Central memory CD8-positive, alpha-beta T cell (primary cell): Measurements from ENCODE around the gene HPCAL1.
A peak's percentile ranks its signal among the peaks of the same experiment; 100 is the strongest.

ENCODE experiments used
- ATAC-seq: fragments of 150-1000 bp; cut with Tn5 transposase; replicated peaks from 2 replicates; pipeline ENCODE4 v1.10.0; 2022; ENCODE audit warnings: mild to moderate bottlenecking, moderate FRiP score, moderate number of reproducible peaks; ENCODE audit not compliant: poor library complexity, severe bottlenecking; ENCODE audit errors: extremely low read depth
- DNase-seq, 2 donors: peaks; one replicate each; pipeline ENCODE4 v3.0.0; 2021; ENCODE audit warnings: low spot score in 2 of 2
- H3K27ac Mint-ChIP-seq: one replicate; pipeline ENCODE4 v1.8.0; 2022; ENCODE audit warnings: low read depth, mild to moderate bottlenecking, moderate library complexity, mixed read lengths
- H3K27me3 Mint-ChIP-seq: one replicate; pipeline ENCODE4 v1.8.0; 2022; ENCODE audit warnings: mixed read lengths
- H3K36me3 Mint-ChIP-seq: one replicate; pipeline ENCODE4 v1.8.0; 2022; ENCODE audit warnings: mild to moderate bottlenecking, moderate library complexity, mixed read lengths; ENCODE audit not compliant: insufficient read depth
- H3K4me1 Mint-ChIP-seq: one replicate; pipeline ENCODE4 v1.8.0; 2022; ENCODE audit warnings: mixed read lengths
- H3K4me3 Mint-ChIP-seq: one replicate; pipeline ENCODE4 v1.8.0; 2022; ENCODE audit warnings: mild to moderate bottlenecking, moderate library complexity, mixed read lengths
- H3K9me3 Mint-ChIP-seq: one replicate; pipeline ENCODE4 v1.8.0; 2022; ENCODE audit warnings: mixed read lengths

HPCAL1 gene

DNA sequence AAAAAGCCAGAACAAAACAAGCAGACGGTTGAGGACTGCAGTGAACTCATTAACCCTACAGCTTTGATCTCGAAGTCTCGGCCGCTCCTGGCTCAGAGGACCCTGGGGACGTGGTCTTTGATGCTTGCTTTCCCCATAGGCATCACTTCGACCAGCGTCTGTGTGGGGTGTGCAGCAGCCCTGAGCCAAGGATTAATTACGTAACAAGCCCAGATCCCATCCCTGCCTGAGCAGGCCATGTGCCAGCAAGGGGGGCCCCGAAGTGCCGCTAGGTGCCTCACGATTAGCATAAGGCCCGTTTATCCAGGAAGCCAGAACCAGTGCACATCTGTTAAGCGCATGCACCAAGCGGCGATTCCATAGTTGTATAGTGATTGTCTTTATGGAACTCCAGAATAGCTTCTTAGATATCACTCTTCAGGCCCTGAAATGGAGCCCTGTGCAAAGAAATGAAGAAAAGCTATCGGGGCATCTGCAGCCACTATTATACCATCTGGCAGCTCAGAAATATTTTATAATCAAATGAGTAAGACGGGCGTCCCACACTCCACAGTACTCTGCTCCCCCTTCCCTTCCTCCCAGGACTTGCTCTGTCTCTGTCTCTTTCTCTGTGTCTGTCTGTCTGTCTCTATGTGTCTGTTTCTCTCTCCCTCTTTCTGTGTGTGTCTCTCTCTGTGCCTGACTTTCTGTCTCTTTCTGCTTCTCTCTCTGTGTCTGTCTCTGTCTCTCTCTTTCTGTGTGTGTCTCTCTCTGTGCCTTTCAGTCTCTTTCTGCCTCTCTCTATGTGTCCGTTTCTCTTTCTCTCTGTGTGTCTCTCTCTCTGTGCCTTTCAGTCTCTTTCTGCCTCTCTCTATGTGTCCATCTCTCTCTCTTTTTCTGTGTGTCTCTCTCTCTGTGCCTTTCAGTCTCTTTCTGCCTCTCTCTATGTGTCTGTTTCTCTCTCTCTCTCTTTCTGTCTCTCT lies 41.7 kb downstream of the HPCAL1 start:
- Mint-ChIP-seq H3K9me3 (no peaks in the 10 kb centered on the region), H3K4me3 (no peak overlapping the region), H3K4me1 (peaks cover 48% of the 10 kb centered on the region), H3K27ac (peak overlapping the region; percentile 67), H3K27me3 (no peaks in the 10 kb centered on the region), H3K36me3 (peaks cover 4% of the 10 kb centered on the region)
- DNase-seq (no peak), ATAC-seq (no peak)

DNA sequence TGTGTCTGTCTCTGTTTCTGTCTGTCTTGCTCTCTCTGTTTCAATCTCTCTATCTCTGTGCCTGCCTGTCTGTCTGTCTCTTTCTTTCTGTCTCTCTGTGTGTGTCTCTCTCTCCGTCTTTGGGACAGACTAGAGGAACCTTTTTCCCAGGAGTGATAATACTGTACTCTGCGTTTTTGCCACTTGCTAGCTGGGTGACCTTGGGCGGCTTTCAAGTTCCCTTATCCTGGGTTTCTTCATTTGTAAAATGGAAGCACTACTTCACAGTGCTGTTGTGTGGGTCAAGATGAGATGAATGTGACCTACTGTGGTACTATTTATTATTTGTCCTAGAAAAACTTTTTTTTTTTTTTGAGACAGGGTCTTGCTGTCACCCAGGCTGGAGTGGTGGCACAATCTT lies 42.4 kb downstream of the HPCAL1 start:
- Mint-ChIP-seq H3K4me3 (no peak overlapping the region), H3K9me3 (no peaks in the 10 kb centered on the region), H3K4me1 (peaks cover 46% of the 10 kb centered on the region), H3K27me3 (no peaks in the 10 kb centered on the region), H3K36me3 (peaks cover 4% of the 10 kb centered on the region), H3K27ac (peak overlapping the region; percentile 67)
- DNase-seq (no peak), ATAC-seq (no peak)

DNA sequence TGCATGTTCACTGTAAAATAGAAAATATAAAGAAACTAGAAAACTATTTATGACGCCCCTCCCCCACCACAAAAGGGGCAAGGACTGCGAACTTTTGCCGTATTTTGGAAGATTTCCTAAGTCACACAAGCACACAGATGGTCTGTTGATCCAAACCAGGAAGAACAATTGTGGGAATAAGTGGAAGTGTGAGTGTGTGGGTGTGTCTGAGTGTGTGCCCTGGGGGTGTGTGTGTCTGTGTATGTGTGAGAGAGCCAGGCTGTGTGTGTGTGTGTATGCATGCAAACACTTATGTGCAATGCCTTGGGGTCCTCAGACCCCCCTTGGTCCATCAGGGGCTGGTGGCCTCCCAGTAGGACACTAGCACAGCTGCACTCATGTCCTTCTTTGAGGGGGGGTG lies 43.1 kb downstream of the HPCAL1 start:
- ATAC-seq (no peak), DNase-seq (no peak)
- peak overlapping the region; percentile 69 for H3K27ac Mint-ChIP-seq
- peaks cover 44% of the 10 kb centered on the region for H3K4me1 Mint-ChIP-seq
- H3K36me3 Mint-ChIP-seq, result peaks cover 4% of the 10 kb centered on the region
- no peak overlapping the region for H3K4me3 Mint-ChIP-seq
- no peaks in the 10 kb centered on the region for H3K9me3 Mint-ChIP-seq
- no peaks in the 10 kb centered on the region for H3K27me3 Mint-ChIP-seq

DNA sequence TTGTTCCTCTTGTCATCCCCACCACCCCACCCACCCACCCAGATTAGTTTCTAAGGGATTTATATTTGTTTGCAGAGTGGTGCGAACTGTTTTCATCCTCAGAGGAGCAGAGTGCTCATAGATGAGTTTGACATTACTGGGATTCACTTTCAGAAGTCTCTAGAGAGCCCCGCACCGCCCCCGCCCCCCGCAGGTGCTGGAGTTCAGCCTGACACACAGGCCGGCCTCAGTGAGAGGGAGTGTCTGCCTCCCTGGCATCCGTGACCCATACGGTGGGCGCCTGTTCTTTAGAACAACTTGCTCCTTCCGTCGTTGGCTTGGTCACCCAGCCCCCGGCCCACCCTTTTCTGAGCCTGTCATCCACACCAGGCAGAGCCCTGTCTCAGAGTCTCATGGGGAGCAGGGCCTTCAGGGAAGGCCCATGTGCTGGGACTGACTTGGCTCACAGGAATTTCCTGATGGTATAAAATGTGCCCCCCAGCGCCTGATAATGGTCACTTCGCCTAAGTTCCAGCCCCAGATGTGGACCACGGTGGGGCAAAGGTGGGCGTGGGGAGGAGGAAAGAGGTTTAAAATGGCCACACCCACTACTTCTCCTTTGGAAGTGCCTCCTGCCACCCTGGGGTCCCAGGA lies 44.3 kb downstream of the HPCAL1 start:
- Mint-ChIP-seq H3K36me3 (peaks cover 1% of the 10 kb centered on the region), H3K27me3 (no peaks in the 10 kb centered on the region), H3K4me3 (no peak overlapping the region), H3K27ac (no peak overlapping the region), H3K9me3 (no peaks in the 10 kb centered on the region), H3K4me1 (peaks cover 44% of the 10 kb centered on the region)
- ATAC-seq (no peak), DNase-seq (no peak)

DNA sequence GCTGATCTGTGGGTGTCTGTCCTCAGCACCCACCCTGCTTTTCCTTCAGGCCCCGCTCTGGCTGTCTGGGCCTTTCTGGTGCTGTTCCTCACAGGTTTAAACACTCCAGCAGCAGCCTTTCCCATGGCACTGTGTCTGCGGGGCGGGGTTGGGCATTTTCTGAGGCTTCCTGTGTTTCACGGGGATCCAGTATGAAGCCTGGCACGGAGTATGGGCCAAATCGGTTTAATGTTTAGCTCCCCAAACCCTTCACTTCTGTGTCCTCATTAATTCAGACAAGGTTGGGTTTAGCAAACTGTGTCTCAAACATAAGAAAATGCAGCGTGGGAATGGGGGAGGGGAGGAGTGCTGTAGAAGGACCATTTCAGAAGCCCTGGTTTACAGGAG lies 44.9 kb downstream of the HPCAL1 start:
- Mint-ChIP-seq H3K9me3 (no peaks in the 10 kb centered on the region), H3K4me1 (peaks cover 50% of the 10 kb centered on the region), H3K36me3 (peaks cover 1% of the 10 kb centered on the region), H3K4me3 (no peak overlapping the region), H3K27ac (no peak overlapping the region), H3K27me3 (no peaks in the 10 kb centered on the region)
- DNase-seq, result no peak
- ATAC-seq, result no peak

DNA sequence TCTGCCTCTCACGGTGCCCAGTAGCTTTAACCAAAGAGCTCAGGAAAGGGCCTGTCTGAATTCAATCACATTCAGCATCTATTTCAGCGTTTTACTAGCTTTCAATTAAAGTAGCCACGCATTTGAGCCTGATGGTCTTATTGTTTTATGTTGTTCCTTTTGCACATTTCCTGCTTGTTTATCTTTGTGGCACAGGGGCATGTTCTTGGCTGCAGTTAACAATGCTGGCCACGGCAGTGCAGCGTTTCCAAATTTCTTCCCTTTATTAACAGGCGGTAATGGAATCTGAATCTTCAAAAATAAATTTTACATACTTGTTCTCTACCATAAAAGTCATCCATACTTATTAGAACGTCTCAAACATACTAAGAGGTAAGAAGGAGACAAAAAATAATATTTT lies 46.2 kb downstream of the HPCAL1 start:
- DNase-seq, result no peak
- H3K36me3 Mint-ChIP-seq, result peaks cover 2% of the 10 kb centered on the region
- no peak for ATAC-seq
- H3K4me1 Mint-ChIP-seq, result peaks cover 43% of the 10 kb centered on the region
- H3K4me3 Mint-ChIP-seq, result no peak overlapping the region
- no peaks in the 10 kb centered on the region for H3K27me3 Mint-ChIP-seq
- no peaks in the 10 kb centered on the region for H3K9me3 Mint-ChIP-seq
- no peak overlapping the region for H3K27ac Mint-ChIP-seq

DNA sequence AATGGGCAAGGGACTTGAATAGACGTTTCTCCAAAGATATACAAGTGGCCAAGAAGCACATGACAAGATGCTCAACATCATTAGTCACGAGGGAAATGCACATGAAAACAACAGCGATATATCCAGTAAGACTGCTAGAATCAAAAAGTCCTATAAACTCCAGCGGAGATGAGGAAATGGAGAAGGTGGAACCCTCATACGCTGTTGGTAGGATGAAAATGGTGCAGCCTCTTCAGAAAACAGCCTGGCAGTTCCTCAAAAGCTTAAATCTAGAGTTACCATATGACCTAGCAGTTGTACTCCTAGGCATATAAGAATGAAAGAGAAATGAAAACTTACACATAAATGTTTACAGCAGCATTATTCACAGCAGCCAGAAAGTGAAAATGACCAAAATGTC lies 48.1 kb downstream of the HPCAL1 start:
- Mint-ChIP-seq H3K9me3 (no peaks in the 10 kb centered on the region), H3K4me1 (peaks cover 42% of the 10 kb centered on the region), H3K36me3 (peaks cover 2% of the 10 kb centered on the region), H3K27ac (peak overlapping the region; percentile 24), H3K27me3 (no peaks in the 10 kb centered on the region), H3K4me3 (no peak overlapping the region)
- DNase-seq (no peak), ATAC-seq (no peak)

DNA sequence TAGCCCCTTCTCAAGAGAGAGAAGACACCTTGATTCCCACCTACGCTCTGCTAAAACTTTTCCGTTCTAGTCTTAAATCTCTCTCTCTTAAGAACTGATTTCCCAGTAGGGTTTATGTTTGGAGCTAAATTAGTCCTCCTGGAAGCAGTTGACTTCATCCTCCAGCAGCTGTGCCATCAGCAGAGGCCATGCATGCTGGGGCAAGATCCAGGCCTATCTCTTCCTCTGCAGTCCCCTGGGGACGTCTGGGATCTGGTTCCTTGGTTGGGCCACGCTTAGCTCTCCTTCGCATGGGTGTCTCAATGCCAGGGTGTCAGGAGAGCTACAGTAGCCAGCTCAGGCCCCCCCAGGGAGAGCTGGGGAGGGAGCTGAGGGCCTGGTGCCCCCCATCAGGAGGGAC lies 49.7 kb downstream of the HPCAL1 start:
- H3K36me3 Mint-ChIP-seq, result peaks cover 3% of the 10 kb centered on the region
- no peaks in the 10 kb centered on the region for H3K9me3 Mint-ChIP-seq
- H3K27me3 Mint-ChIP-seq, result no peaks in the 10 kb centered on the region
- no peak overlapping the region for H3K4me3 Mint-ChIP-seq
- H3K27ac Mint-ChIP-seq, result peak overlapping the region; percentile 24
- H3K4me1 Mint-ChIP-seq, result peaks cover 52% of the 10 kb centered on the region
- no peak for DNase-seq
- ATAC-seq, result no peak

DNA sequence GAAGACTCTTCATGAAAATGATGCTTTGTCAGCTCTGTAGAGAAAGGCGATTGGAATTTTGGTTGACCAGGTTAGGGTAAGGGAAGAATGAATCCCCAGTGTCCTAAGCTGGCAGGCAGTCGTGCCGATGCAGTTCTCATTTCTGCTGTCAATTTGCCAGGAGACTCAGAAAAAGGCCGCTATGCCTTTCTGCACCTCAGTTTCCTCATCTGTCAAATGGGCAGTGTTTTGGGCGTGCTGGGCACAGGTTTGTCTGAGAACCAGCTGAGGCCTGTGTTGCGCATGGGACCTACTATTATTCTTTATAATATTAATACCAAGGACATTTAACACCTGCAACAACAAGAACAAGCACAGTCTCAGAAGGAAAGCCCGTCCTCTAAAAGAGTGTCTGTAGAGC lies 50.3 kb downstream of the HPCAL1 start:
- Mint-ChIP-seq H3K27ac (no peak overlapping the region), H3K36me3 (peaks cover 3% of the 10 kb centered on the region), H3K9me3 (no peaks in the 10 kb centered on the region), H3K4me3 (no peak overlapping the region), H3K27me3 (no peaks in the 10 kb centered on the region), H3K4me1 (peaks cover 58% of the 10 kb centered on the region)
- DNase-seq (no peak), ATAC-seq (no peak)

DNA sequence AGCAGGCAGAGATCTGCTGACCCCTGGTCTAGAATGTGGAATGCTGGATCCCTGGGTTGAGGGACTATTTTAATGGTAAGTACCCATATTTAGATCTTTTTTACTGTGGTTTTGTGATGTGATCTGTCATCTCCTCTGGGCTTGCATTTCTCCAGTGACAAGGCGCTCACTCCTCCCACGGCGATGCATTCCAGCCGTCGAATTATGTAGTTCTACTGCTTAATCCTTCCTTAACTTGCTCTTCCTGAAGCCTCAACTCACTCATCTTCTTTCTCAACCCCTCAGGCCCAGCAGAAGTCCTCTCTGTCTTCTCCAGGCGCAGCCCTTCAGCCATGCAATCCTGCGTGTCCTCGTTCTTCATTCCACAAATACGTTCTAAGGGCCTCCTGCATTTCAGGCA lies 51.2 kb downstream of the HPCAL1 start:
- Mint-ChIP-seq H3K36me3 (peaks cover 3% of the 10 kb centered on the region), H3K4me3 (no peak overlapping the region), H3K27me3 (no peaks in the 10 kb centered on the region), H3K9me3 (no peaks in the 10 kb centered on the region), H3K27ac (peak overlapping the region; percentile 35), H3K4me1 (peaks cover 66% of the 10 kb centered on the region)
- no peak for ATAC-seq
- no peak for DNase-seq

DNA sequence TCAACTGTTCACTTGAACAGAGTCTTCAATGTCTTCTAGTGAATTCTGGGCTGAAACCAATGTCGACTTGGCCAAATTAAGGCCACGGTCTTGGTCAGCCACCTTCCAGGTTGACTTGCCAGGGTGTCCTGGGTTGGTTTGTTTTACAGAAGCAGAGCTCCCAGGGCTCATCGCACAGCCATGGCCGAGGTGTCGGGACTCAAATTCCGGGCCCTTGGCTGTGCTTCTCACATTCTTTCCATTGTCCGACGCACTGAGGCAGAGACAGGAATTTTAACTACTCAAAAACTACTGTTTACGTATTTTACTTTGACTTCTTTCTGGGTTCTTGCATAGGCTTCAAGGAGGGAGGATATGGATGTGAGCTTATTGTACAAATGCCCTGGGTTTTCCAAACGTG lies 51.7 kb downstream of the HPCAL1 start:
- Mint-ChIP-seq H3K4me1 (peaks cover 66% of the 10 kb centered on the region), H3K4me3 (no peak overlapping the region)

DNA sequence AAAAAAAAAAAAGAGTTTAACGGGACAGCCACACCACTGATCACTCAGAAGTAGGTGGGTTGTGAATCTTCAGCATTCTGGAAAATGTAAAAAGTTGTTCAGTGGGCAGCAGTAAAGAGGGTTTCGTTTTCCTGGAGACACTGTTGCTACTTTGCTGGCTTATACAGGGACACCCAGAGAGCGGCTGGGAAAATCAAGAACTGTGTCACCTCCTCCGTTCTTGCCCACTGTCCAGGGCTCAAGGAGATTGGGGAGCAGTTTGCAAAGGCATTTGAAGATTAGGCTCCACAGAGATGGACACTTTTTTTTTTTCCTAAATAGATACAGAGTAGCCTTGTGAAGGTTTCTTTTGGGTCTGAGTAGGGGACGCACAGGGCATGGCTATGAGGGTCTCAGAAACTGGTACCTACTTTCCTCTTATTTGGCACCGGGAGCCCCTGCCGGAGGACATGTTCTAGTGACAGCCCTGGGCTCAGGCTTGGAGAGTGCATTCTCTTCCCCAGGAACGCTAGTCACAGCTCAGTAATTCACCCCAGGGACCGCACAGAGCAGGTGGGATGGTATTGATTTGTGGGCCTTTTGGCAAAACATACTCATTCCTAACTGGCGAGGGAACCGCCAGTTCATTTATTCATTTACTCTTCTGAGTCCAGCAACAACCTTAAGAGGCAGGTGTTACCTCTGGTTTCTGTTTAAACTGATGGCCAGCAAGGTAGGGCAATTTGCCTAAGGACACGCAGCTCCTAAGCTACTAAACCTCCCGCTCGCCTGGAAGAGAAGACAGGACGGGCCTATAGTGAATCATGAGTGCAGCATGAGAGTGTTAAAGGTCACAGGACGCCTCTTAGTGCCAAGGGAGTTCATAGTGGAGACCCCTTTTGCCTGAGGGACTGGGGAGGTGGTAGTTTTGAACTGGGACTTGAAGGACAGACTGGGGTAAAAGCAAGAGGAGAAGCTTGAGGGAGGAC lies 53.1 kb downstream of the HPCAL1 start:
- Mint-ChIP-seq H3K4me1 (peaks cover 61% of the 10 kb centered on the region), H3K27me3 (no peaks in the 10 kb centered on the region), H3K36me3 (peaks cover 3% of the 10 kb centered on the region), H3K27ac (no peak overlapping the region), H3K9me3 (no peaks in the 10 kb centered on the region), H3K4me3 (no peak overlapping the region)
- ATAC-seq (no peak), DNase-seq (no peak)

More for the DNA sequence above, 51.7 kb downstream of the HPCAL1 start:
- Mint-ChIP-seq H3K9me3 (no peaks in the 10 kb centered on the region), H3K27me3 (no peaks in the 10 kb centered on the region), H3K27ac (peak overlapping the region; percentile 35), H3K36me3 (peaks cover 3% of the 10 kb centered on the region)
- no peak for ATAC-seq
- DNase-seq, result no peak
